ENCODE results near the gene PCSK1N.

GRCh38 chrX:48839686-48840085 is 4.3 kb upstream of the PCSK1N start:
- TF ChIP-seq POLR2AphosphoS5 (IDR thresholded peaks at IDR 0.05; ENCODE audit: borderline replicate concordance, low read depth, low read length): no peak
- TF ChIP-seq EZH2 (IDR thresholded peaks at IDR 0.05): no peak

Data from SK-N-MC (cell line).